ENCODE data around the gene COMT. TPM values are rescaled to one million over a fixed set of nuclear protein-coding genes. Genes with fewer than 3 reads are reported as not detected.
"Not testable (repeated sequence)": the region's sequence is repeated elsewhere in the genome, so short reads cannot be mapped to it uniquely, and the experiment has no call there.

Gene COMT
- total RNA-seq, 1 donor from 2014 or later = 150 TPM

- TF ChIP-seq, protein P1, sequence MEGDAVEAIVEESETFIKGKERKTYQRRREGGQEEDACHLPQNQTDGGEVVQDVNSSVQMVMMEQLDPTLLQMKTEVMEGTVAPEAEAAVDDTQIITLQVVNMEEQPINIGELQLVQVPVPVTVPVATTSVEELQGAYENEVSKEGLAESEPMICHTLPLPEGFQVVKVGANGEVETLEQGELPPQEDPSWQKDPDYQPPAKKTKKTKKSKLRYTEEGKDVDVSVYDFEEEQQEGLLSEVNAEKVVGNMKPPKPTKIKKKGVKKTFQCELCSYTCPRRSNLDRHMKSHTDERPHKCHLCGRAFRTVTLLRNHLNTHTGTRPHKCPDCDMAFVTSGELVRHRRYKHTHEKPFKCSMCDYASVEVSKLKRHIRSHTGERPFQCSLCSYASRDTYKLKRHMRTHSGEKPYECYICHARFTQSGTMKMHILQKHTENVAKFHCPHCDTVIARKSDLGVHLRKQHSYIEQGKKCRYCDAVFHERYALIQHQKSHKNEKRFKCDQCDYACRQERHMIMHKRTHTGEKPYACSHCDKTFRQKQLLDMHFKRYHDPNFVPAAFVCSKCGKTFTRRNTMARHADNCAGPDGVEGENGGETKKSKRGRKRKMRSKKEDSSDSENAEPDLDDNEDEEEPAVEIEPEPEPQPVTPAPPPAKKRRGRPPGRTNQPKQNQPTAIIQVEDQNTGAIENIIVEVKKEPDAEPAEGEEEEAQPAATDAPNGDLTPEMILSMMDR (IDR thresholded peaks at IDR 0.05) = no peak
- peaks cover 5 to 16% of the 10 kb centered on the region in 2 donors for H3K36me3 ChIP-seq
- H3K9me3 ChIP-seq = no peaks in the 10 kb centered on the region
- intact Hi-C loops (cut with DNase I) = no loop called here
- no peak for DNase-seq (ENCODE audit: low spot score in 2 of 2)
- no peak overlapping the region for H3K27ac ChIP-seq
- H3K4me1 ChIP-seq = no peaks in the 10 kb centered on the region
- no peak overlapping the region for H3K4me3 ChIP-seq
- no peaks in the 10 kb centered on the region for H3K27me3 ChIP-seq
Measured at GRCh38 chr22:19930551-19931486, 10.8 kb upstream of the COMT start.

GRCh38 chr22:19931514-19931913, 10.1 kb upstream of the COMT start:
- TF ChIP-seq, protein P1 (IDR thresholded peaks at IDR 0.05) = no peak
- H3K27ac ChIP-seq = no peak overlapping the region
- H3K4me1 ChIP-seq = no peaks in the 10 kb centered on the region
- H3K27me3 ChIP-seq = no peaks in the 10 kb centered on the region
- H3K36me3 ChIP-seq = peaks cover 5 to 16% of the 10 kb centered on the region in 2 donors
- intact Hi-C loops (cut with DNase I) = no loop called here
- no peaks in the 10 kb centered on the region for H3K9me3 ChIP-seq
- no peak for DNase-seq (ENCODE audit: low spot score in 2 of 2)
- no peak overlapping the region for H3K4me3 ChIP-seq

DNA sequence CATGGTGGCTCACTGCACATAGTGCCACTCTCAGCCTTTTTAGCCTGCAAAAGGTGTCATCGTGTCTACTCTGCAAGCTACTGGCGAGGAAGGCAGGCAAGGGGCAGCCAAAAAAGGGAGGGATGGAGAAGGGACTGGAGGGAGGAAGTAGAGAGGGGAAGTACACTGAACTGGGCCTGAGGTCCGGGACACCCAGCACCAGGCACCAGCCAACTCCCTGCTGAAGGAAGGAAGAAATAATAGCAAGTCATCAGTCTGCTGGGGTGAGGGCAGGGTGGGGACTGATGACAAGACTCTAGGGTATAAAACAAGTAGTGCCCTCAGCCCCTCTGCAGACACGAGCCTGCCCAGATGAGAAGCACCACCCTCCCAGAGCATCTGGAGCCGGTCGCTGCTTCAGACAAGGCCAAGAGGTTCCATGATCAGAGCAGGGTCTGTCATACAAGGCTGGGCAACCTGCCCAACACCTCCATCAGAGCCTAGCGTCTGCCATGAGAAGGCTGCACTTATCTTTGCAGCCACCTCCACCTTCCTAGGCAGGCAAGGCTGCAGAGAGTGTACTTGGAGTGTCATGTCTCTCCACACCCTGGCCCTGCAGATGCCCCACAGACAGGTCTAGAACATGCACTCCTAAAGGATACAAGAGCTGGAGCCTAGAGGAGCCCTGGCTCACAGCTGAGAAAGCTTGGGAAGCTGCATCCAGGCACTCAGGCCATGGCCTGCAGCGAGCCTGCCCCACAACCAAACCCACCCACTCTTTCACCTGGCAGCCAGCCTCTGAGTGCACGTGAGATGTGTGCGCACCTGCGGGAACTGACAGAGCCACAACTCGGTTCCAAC, 9.0 kb upstream of the COMT start:
- DNase-seq (ENCODE audit: low spot score in 2 of 2) = no peak
- Histone ChIP-seq H3K4me1 (no peaks in the 10 kb centered on the region), H3K36me3 (peaks cover 5 to 22% of the 10 kb centered on the region in 2 donors), H3K9me3 (no peaks in the 10 kb centered on the region), H3K27ac (no peak overlapping the region), H3K27me3 (no peaks in the 10 kb centered on the region), H3K4me3 (no peak overlapping the region)
- intact Hi-C loops (cut with DNase I) = no loop called here
- TF ChIP-seq, protein P1 (IDR thresholded peaks at IDR 0.05) = no peak

DNA sequence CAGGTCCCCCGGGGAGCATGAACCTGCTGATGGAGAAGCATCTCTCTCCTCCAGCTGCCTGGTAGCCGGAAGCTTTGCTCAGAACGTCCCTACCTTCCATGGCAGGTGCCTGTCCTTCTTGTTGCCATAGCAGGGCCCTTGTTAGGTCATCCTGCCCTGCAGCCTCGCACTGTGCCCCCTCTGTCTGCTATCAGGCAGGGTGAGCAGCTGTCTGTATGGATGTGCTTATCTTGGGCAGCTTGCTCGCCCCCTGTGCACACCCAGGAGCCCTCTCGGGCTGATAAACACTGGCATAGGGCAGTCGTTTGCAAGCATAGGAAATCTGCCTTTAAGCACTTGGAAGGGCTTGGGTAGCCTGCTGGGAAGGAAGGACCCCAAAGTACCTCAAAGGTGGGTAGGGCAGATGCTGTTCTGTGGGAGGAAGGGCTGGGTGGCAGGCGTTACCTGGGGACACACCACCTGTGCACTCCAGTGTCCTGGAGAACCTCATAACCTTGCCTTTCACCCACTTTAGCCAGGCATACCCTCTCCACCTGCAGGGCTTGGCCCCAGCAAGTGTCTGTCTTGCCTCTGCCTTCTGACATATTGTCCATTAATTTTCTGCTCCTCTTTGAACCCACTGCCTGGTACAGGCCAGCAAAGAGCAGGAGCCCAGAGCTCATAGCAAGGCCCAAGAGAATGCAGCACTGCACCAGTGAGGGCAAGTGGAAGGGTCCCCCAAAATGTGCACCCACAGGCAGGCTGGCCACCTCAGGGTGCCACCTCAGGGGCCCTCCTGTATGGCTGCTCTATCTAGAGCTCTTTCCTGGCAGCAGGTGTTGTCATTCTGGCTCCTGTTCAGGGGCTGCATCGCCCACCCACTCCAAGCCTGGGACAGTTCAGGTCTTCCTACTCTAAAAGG, 8.0 kb upstream of the COMT start:
- intact Hi-C loops (cut with DNase I) = no loop called here

GRCh38 chr22:19935123-19935718, 6.4 kb upstream of the COMT start:
- intact Hi-C loops (cut with DNase I) = not testable (repeated sequence)

More for the DNA sequence above, 8.0 kb upstream of the COMT start:
- DNase-seq (ENCODE audit: low spot score in 2 of 2) = no peak
- Histone ChIP-seq H3K4me1 (no peaks in the 10 kb centered on the region), H3K27me3 (no peaks in the 10 kb centered on the region), H3K27ac (no peak overlapping the region), H3K36me3 (peaks cover 5 to 22% of the 10 kb centered on the region in 2 donors), H3K9me3 (no peaks in the 10 kb centered on the region), H3K4me3 (no peak overlapping the region)
- TF ChIP-seq, protein P1 (IDR thresholded peaks at IDR 0.05) = no peak

More at GRCh38 chr22:19935123-19935718, 6.4 kb upstream of the COMT start:
- not testable (repeated sequence) for H3K27ac ChIP-seq; DNase-seq (ENCODE audit: low spot score in 2 of 2); H3K27me3 ChIP-seq; H3K4me3 ChIP-seq; H3K9me3 ChIP-seq; H3K4me1 ChIP-seq
- peaks cover 5 to 18% of the 10 kb centered on the region in 2 donors for H3K36me3 ChIP-seq
